ENCODE data around the gene PCDHGA3. TPM values are rescaled to one million over a fixed set of nuclear protein-coding genes. Genes with fewer than 3 reads are reported as not detected.

Gene PCDHGA3
- total RNA-seq, 1 experiment from 2014 or later, result 1.3 TPM

DNA sequence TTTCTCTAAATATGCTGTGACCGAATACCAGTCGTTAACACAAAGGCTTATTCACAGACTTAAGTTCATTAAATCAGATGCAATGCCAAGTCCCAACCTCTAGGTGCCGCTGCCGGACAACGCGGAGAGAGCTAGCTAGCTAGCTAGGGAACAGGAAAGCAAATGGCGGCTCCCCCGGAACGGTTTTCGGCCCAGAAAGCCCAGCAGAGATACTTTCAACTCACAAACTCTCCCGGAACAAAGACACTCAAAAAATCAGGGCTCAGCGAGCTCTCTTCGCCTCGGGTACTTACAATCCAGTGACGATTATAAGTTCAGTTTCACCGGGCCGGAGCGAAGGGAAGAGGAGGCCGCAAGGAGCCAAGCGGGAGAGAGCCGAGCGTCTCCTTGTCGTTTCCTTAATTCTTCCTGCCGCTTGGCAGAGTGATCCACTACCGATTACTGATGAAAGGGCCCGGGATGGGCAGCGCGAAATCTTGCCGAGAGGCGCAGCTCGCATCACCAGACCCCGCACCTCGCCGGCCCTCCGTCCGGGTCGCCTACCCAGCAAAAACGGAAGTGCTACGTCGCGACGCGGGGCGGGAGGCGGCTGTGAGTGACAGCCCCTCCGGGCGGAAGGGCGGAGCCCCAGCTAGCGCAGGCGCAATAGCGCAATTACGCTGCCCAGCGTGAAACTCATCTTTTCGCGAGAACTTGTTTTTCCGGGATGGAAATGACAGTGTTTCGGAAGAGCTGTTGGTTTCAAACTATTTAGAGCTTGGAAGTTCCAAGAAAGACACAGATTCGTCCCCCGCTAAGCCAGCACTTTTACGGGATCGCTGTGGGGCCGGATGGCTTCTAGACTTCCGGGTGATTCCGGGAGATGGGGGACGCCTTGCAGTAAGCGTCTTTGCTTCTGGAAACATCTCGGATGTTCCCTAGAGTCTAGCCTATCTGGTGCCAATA is 23.1 kb upstream of the PCDHGA3 start, which contains the start of gene TAF7 (continued):
- TF ChIP-seq, protein P1, sequence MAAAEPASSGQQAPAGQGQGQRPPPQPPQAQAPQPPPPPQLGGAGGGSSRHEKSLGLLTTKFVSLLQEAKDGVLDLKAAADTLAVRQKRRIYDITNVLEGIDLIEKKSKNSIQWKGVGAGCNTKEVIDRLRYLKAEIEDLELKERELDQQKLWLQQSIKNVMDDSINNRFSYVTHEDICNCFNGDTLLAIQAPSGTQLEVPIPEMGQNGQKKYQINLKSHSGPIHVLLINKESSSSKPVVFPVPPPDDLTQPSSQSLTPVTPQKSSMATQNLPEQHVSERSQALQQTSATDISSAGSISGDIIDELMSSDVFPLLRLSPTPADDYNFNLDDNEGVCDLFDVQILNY (CRISPR knock-in tag; IDR thresholded peaks at IDR 0.05), result 0 out of 2 replicates have a peak, but pooled peaks have one; percentile 62
- TF ChIP-seq NFATC4 (CRISPR knock-in tag; IDR thresholded peaks at IDR 0.05) (no peak), ZNF396 (CRISPR knock-in tag; IDR thresholded peaks at IDR 0.05; ENCODE audit: borderline replicate concordance) (no peak), ZNF232 (CRISPR knock-in tag; IDR thresholded peaks at IDR 0.05) (0 out of 2 replicates have a peak, but pooled peaks have one; percentile 77), SMAD3 (CRISPR knock-in tag; IDR thresholded peaks at IDR 0.05; ENCODE audit: borderline replicate concordance) (peak; percentile 40; the same call in 1 of the 2 replicates), ZNF263 (CRISPR knock-in tag; IDR thresholded peaks at IDR 0.05; ENCODE audit: low read depth) (no peak), RELA (CRISPR knock-in tag; IDR thresholded peaks at IDR 0.05; ENCODE audit: borderline replicate concordance) (0 out of 2 replicates have a peak, but pooled peaks have one; percentile 20), SMAD4 (CRISPR knock-in tag; IDR thresholded peaks at IDR 0.05) (no peak), ELF4 (CRISPR knock-in tag; IDR thresholded peaks at IDR 0.05; ENCODE audit: low read depth) (0 out of 2 replicates have a peak, but pooled peaks have one; percentile 12), NR3C1 (CRISPR knock-in tag; conservative IDR thresholded peaks at IDR 0.05; ENCODE audit: low read depth) (no peak), HMGA2 (CRISPR knock-in tag; IDR thresholded peaks at IDR 0.05) (no peak)
- TF ChIP-seq, protein P2, sequence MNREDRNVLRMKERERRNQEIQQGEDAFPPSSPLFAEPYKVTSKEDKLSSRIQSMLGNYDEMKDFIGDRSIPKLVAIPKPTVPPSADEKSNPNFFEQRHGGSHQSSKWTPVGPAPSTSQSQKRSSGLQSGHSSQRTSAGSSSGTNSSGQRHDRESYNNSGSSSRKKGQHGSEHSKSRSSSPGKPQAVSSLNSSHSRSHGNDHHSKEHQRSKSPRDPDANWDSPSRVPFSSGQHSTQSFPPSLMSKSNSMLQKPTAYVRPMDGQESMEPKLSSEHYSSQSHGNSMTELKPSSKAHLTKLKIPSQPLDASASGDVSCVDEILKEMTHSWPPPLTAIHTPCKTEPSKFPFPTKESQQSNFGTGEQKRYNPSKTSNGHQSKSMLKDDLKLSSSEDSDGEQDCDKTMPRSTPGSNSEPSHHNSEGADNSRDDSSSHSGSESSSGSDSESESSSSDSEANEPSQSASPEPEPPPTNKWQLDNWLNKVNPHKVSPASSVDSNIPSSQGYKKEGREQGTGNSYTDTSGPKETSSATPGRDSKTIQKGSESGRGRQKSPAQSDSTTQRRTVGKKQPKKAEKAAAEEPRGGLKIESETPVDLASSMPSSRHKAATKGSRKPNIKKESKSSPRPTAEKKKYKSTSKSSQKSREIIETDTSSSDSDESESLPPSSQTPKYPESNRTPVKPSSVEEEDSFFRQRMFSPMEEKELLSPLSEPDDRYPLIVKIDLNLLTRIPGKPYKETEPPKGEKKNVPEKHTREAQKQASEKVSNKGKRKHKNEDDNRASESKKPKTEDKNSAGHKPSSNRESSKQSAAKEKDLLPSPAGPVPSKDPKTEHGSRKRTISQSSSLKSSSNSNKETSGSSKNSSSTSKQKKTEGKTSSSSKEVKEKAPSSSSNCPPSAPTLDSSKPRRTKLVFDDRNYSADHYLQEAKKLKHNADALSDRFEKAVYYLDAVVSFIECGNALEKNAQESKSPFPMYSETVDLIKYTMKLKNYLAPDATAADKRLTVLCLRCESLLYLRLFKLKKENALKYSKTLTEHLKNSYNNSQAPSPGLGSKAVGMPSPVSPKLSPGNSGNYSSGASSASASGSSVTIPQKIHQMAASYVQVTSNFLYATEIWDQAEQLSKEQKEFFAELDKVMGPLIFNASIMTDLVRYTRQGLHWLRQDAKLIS (CRISPR knock-in tag; IDR thresholded peaks at IDR 0.05; ENCODE audit: borderline replicate concordance), result no peak
- TF ChIP-seq, protein P3, sequence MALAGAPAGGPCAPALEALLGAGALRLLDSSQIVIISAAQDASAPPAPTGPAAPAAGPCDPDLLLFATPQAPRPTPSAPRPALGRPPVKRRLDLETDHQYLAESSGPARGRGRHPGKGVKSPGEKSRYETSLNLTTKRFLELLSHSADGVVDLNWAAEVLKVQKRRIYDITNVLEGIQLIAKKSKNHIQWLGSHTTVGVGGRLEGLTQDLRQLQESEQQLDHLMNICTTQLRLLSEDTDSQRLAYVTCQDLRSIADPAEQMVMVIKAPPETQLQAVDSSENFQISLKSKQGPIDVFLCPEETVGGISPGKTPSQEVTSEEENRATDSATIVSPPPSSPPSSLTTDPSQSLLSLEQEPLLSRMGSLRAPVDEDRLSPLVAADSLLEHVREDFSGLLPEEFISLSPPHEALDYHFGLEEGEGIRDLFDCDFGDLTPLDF (CRISPR knock-in tag; IDR thresholded peaks at IDR 0.05), result no peak
- TF ChIP-seq, protein P4, sequence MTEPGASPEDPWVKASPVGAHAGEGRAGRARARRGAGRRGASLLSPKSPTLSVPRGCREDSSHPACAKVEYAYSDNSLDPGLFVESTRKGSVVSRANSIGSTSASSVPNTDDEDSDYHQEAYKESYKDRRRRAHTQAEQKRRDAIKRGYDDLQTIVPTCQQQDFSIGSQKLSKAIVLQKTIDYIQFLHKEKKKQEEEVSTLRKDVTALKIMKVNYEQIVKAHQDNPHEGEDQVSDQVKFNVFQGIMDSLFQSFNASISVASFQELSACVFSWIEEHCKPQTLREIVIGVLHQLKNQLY (CRISPR knock-in tag; IDR thresholded peaks at IDR 0.05), result no peak
- TF ChIP-seq, protein P5, sequence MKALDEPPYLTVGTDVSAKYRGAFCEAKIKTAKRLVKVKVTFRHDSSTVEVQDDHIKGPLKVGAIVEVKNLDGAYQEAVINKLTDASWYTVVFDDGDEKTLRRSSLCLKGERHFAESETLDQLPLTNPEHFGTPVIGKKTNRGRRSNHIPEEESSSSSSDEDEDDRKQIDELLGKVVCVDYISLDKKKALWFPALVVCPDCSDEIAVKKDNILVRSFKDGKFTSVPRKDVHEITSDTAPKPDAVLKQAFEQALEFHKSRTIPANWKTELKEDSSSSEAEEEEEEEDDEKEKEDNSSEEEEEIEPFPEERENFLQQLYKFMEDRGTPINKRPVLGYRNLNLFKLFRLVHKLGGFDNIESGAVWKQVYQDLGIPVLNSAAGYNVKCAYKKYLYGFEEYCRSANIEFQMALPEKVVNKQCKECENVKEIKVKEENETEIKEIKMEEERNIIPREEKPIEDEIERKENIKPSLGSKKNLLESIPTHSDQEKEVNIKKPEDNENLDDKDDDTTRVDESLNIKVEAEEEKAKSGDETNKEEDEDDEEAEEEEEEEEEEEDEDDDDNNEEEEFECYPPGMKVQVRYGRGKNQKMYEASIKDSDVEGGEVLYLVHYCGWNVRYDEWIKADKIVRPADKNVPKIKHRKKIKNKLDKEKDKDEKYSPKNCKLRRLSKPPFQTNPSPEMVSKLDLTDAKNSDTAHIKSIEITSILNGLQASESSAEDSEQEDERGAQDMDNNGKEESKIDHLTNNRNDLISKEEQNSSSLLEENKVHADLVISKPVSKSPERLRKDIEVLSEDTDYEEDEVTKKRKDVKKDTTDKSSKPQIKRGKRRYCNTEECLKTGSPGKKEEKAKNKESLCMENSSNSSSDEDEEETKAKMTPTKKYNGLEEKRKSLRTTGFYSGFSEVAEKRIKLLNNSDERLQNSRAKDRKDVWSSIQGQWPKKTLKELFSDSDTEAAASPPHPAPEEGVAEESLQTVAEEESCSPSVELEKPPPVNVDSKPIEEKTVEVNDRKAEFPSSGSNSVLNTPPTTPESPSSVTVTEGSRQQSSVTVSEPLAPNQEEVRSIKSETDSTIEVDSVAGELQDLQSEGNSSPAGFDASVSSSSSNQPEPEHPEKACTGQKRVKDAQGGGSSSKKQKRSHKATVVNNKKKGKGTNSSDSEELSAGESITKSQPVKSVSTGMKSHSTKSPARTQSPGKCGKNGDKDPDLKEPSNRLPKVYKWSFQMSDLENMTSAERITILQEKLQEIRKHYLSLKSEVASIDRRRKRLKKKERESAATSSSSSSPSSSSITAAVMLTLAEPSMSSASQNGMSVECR (CRISPR knock-in tag; IDR thresholded peaks at IDR 0.05; ENCODE audit: borderline replicate concordance), result peak; percentile 92
- TF ChIP-seq, protein P6, sequence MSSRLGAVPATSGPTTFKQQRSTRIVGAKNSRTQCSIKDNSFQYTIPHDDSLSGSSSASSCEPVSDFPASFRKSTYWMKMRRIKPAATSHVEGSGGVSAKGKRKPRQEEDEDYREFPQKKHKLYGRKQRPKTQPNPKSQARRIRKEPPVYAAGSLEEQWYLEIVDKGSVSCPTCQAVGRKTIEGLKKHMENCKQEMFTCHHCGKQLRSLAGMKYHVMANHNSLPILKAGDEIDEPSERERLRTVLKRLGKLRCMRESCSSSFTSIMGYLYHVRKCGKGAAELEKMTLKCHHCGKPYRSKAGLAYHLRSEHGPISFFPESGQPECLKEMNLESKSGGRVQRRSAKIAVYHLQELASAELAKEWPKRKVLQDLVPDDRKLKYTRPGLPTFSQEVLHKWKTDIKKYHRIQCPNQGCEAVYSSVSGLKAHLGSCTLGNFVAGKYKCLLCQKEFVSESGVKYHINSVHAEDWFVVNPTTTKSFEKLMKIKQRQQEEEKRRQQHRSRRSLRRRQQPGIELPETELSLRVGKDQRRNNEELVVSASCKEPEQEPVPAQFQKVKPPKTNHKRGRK (CRISPR knock-in tag; IDR thresholded peaks at IDR 0.05; ENCODE audit: borderline replicate concordance), result no peak
- TF ChIP-seq, protein P7, sequence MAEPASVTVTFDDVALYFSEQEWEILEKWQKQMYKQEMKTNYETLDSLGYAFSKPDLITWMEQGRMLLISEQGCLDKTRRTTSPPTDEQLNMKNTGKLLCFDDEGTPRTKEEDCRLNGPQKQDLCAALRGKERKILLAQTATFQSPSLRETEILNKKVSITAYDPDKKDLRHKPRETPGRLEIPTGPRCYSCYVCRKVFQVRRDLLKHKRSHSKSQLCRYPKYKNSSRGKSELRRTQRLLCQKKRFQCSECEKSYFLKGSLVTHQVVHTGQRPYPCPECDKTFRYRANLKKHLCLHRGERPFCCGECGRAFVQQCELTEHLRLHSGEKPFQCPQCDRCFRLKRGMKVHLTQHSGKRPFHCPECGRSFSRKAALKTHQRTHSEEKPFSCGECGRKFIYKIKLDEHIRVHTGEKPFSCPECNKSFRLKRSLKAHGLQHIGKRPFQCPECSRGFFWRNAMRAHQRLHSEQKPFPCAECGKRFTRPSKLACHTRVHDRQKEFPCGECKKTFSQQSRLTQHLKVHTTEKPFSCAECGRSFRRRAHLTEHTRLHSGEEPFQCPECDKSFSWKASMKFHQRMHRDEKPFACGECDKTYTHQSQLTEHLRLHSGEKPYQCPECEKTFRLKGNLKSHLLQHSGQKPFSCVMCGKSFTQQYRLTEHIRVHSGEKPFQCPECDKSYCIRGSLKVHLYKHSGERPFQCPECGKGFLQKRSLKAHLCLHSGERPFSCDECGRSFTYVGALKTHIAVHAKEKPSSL (CRISPR knock-in tag; conservative IDR thresholded peaks at IDR 0.05), result no peak
- TF ChIP-seq, protein P8, sequence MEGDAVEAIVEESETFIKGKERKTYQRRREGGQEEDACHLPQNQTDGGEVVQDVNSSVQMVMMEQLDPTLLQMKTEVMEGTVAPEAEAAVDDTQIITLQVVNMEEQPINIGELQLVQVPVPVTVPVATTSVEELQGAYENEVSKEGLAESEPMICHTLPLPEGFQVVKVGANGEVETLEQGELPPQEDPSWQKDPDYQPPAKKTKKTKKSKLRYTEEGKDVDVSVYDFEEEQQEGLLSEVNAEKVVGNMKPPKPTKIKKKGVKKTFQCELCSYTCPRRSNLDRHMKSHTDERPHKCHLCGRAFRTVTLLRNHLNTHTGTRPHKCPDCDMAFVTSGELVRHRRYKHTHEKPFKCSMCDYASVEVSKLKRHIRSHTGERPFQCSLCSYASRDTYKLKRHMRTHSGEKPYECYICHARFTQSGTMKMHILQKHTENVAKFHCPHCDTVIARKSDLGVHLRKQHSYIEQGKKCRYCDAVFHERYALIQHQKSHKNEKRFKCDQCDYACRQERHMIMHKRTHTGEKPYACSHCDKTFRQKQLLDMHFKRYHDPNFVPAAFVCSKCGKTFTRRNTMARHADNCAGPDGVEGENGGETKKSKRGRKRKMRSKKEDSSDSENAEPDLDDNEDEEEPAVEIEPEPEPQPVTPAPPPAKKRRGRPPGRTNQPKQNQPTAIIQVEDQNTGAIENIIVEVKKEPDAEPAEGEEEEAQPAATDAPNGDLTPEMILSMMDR (IDR thresholded peaks at IDR 0.05), result peak; percentile 85
